Left forelimb (tissue), 1 donor: ENCODE results near the gene FBXO31.
"Not testable (repeated sequence)": the region's sequence is repeated elsewhere in the genome, so short reads cannot be mapped to it uniquely, and the experiment has no call there.

ENCODE experiments used
- DNase-seq: peaks from one replicate; pipeline ENCODE4 v3.0.0-alpha.2; 2018; ENCODE audit warnings: low spot score

The FBXO31 gene

GRCh38 chr16:87384875-87385167 is 1.2 kb upstream of the FBXO31 start:
- not testable (repeated sequence) for DNase-seq

- no peak for DNase-seq
Observed at GRCh38 chr16:87384162-87384874, 742 bp upstream of the FBXO31 start.

- no peak for DNase-seq
Observed at GRCh38 chr16:87382023-87382785, 1.4 kb downstream of the FBXO31 start.

- DNase-seq: no peak
Observed at GRCh38 chr16:87380881-87381280, 2.7 kb downstream of the FBXO31 start.

GRCh38 chr16:87380403-87380802 is 3.2 kb downstream of the FBXO31 start:
- DNase-seq: no peak

GRCh38 chr16:87379312-87379752 is 4.2 kb downstream of the FBXO31 start:
- DNase-seq: not testable (repeated sequence)

- no peak for DNase-seq
Observed at GRCh38 chr16:87376660-87377059, 6.9 kb downstream of the FBXO31 start.

- no peak for DNase-seq
Observed at GRCh38 chr16:87375426-87376135, 8.0 kb downstream of the FBXO31 start.

GRCh38 chr16:87374313-87374712 is 9.3 kb downstream of the FBXO31 start:
- no peak for DNase-seq

GRCh38 chr16:87372305-87372704 is 11.3 kb downstream of the FBXO31 start:
- DNase-seq: no peak

- no peak for DNase-seq
Observed at GRCh38 chr16:87371261-87371866, 12.2 kb downstream of the FBXO31 start.

GRCh38 chr16:87369796-87370719 is 13.5 kb downstream of the FBXO31 start:
- DNase-seq: no peak

GRCh38 chr16:87369117-87369765 is 14.3 kb downstream of the FBXO31 start:
- DNase-seq: no peak

GRCh38 chr16:87368029-87368770 is 15.4 kb downstream of the FBXO31 start:
- DNase-seq: no peak

- no peak for DNase-seq
Observed at GRCh38 chr16:87367529-87367928, 16.0 kb downstream of the FBXO31 start.

- no peak for DNase-seq
Observed at GRCh38 chr16:87366930-87367329, 16.6 kb downstream of the FBXO31 start.

GRCh38 chr16:87366288-87366687 is 17.3 kb downstream of the FBXO31 start:
- no peak for DNase-seq

- no peak for DNase-seq
Observed at GRCh38 chr16:87365021-87365713, 18.4 kb downstream of the FBXO31 start.

- no peak for DNase-seq
Observed at GRCh38 chr16:87363771-87364455, 19.7 kb downstream of the FBXO31 start.
